Stimulated activated CD8-positive, alpha-beta memory T cell treated with anti-CD3 and anti-CD28 coated beads, Interleukin-2, amount 100 ng/mL, for 1 hour (primary cell): ENCODE results near the gene TMUB1.

ENCODE experiments used
- DNase-seq, 2 donors: peaks; one replicate each; pipeline ENCODE4 v3.0.0-alpha.2; 2020; ENCODE audit warnings: low read depth in 2 of 2

TMUB1 gene

DNA sequence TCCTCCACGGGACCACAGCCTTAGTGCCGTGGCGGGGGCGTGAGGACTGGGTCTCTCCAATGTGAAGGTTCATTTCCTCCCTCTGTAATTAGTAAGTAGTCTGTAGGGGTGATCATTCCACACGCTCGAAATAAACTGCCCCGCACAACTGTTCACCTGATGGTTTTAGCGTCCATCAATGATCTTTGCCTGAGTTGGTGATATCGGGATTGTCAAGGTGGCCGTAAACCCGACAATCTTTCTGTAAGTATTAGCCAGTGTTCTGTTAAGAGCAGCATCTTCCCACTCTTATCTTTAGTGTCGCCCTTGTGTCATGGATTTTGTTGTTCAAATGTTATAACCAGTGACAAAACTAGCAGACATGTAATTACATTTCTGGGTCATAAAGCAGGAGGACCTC is 20.7 kb upstream of the TMUB1 start:
- DNase-seq: no peak

DNA sequence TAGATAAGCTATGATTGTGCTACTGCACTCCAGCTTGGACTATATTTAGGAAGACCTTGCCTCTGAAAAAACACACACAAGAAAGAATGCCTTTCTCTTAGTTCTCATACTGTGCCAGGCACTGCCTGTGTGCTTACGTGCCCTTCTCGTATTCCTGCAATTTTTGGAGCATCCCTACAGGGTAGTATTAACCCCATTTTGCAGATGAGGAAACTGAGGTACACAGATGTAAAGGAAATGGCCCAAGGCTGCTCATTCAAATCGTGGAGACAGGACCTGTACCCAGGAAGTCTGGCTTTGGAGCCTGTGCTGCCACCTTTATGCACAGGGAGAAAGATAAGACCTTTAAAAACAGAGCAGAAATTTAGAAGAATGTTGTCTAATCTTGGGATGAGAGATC is 19.7 kb upstream of the TMUB1 start:
- no peak for DNase-seq

DNA sequence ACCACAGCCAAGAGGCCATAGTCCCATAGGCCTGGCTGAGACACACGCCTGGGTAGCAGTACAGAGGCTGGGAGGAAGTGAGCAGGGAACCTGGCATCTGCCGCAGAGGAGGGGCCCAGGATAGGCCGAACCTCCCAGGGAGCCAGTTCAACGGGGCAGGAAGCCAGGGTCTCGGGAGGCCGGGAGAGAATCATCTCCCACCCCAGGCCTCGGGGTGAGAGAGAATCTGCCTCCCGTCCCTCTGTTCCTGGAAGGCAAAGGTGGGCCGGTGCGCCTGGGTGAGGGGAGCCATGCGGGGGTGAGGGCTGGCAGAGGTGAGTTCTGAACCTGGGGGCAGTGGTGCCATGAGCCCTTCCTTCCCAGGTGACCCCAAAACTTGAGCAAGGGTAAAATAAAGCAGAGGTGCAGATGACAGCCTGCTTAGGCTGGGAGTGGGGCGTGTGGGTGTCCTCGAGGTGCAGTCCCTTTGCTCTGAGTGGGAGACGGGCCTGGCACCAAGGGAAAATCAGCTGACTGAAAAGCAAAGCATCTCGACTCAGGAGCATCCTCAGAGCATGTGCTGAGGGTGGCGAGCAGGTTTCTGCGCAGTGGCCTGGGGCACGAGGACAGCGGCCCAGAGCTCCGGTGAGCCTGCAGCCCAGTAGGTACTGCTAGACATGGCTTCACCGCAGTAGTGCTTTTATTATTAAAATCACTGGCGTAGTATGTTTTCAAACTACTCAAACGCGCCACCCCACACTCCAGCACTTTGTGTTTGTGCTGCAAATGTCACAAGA is 18.5 kb upstream of the TMUB1 start:
- no peak for DNase-seq

DNA sequence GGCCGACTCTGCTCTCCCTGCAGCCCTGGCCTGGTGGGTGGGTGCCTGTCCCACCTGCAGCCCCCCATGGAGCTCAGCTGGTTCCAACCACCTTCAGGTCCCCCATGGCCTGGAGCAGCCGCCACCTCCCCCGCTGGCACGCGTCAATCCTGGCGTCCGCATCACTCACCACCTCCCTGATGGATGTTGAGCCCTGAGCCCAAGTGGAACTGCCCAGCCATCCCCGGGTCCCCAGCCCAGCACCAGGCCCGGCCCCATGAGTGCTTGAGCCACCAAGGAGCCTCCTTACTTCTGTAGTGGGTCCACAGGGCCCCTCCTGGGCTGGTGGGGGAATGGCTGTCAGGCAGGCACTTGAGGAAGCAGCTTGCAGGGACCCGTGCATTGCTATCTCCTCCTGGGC is 17.6 kb upstream of the TMUB1 start:
- DNase-seq: no peak

DNA sequence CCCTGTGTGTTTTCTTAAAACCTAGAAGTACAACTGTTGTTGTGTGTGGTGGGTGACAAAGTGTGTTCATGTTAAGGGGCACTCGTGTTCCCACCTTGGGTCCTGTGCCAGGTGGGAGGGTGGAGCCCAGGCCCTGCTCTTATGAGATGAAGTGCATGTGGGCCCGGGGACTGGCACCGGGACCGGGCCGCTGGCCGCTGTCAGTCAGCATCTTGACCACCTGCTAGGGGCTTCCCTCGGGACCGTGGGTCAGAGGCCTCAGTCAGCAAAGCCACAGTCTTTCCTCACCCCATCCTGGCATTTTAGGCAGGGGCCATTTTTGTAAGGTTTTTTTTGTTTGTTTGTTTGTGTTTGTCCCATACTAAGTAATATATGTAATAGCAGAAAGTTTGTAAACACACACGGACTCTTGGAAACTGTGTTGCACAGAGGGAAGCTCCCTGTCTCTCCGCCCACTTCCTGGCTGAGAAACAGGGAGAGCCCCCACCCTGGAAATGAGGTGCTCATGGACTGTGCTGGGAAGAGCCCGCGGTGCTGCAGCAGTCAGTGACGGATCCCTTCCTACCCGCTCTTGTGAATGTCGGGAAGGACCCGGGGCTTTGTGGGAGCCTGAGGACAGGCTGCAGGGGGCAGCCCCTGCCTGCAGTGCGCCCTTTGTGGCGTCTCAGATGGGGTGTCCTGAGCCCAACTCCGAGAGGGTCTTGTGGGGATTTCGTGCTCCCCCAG is 16.4 kb upstream of the TMUB1 start:
- no peak for DNase-seq

DNA sequence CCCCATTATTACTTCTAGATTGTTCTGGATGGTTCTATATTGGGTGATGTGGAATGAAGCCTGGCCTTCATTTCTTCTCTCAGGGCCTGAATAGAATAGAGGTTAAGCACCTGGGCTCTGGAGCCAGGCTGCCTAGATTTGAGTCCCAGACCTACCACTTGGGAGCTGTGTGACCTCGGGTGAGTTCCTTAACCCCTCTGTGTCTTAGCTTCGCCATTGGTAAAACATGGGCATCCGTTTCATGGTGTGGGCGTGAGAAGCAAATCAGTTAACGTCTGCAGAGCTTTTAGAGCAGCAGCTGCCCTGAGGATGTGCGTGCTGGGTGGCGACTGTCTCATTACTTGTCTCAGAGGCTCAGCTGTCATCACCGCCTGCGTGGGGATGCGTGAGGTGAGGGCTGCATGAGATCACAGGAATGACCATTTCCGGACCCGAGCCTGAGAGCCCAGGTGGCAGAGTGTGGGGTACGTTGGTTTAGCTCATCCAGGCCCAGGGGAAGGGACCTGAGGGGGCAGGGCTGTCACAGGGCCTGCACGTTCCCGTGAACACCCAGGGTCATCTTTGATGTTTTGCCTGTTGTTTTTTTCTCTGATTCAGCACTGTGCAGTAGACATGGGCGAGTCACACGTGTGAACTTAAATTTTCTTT is 12.7 kb upstream of the TMUB1 start:
- no peak for DNase-seq

DNA sequence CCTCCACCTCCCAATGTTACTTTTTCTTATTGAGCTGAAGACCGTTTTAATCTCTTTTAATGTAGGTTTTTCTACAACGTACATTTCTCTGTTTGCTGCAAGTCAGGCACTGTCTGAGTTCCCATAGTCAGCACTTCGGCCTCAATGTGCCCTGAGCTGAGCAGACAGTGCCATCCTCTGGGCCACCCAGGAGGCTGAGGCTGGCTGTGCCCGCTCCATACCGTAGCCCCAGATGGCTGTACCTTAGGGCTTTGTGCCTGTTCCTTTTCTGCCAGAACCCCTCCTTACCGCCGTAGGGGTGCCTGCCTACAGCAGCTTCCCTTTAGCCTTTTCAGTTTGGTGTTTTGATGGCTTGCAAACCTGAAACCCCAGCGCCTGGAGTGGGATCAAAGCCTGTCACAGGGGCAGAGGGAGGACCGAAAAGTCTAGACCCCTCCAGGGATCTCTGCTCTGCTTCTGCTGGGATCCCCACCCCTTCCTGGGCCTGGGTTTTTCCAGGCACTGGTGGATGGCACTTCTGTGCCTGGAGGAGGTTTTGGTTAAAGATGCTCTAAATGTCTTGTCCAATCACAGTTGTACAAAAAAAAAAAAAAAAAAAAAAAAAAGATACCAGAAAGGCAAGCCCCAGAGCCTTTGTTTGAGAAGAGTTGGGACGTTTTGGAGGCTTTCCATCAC is 12.0 kb upstream of the TMUB1 start:
- DNase-seq: no peak

DNA sequence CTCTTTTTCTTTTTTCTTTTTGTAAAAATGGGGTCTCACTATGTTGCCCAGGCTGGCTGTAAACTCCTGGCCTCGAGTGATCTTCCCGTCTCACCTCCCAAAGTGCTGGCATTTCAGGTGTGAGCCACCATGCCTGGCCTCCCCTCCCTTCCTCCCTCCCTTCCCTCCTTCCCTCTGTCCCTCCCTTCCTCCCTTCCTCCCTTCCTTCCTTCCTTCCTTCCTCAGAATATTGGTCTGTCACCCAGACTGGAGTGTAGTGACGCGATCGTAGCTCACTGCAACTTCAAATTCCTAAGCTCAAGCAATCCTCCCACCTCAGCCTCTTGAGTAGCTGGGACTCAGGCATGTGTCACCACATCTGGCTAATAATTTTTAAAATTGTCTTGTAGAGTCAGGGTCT is 11.4 kb upstream of the TMUB1 start:
- DNase-seq: no peak

DNA sequence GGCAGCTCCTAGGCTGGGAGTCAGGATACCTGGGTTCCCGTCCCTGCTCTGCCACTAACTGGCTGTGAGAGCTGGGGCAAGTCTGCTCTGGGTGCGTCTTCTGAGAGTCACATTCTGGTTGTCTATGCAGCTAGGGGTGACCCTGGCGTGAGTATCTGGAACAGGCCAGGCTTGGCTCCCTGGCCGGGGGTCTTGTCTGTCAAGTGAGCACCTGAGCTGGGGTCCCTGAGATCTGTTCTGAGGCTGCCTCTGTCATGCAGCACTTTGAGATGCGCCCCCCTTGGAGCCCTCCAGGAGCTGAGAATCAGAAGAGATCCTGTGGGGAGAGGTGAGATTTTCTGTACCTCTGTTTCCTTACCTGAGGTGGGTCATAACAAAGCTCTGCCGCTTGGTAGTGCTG is 10.5 kb upstream of the TMUB1 start:
- DNase-seq: no peak

DNA sequence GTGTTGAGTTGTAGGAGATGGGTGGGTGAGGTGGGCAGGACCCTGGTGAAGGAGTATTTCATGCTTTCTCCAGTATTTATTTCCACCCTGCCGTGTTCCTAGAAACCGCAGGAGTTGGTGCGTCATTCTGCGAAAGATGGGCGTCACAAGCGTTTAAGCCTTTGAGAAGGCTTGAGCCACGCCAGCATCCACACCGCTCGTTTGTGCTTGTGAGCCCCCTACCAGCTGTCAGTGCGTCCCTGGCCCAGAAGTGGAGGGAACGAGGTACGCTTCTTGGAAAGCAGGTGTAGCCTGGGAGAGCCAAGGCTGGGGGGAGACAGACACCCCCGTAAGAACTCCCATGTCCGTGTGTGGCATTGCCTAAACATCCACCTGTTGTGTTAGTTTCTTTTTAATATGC is 8.7 kb upstream of the TMUB1 start:
- no peak for DNase-seq

DNA sequence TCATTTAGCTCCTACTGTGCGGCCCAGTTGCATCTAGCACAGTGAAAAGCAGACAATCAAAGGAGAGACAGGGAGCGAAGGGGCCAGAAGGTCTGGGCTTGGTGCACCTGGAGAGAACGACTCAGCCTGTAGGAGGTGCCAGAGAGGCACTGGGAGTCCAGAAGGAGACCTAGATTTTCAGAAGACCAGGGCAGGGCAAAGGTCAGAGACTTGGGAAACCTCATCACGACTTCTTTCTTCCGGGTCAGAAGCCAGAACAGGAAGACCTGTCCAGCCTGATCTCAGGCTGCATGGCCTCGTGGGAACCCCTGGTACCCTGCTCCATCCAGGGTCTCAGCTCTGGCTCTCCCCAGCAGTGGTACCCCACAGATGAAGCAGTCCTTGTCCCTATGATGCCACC is 8.1 kb upstream of the TMUB1 start:
- DNase-seq: no peak

DNA sequence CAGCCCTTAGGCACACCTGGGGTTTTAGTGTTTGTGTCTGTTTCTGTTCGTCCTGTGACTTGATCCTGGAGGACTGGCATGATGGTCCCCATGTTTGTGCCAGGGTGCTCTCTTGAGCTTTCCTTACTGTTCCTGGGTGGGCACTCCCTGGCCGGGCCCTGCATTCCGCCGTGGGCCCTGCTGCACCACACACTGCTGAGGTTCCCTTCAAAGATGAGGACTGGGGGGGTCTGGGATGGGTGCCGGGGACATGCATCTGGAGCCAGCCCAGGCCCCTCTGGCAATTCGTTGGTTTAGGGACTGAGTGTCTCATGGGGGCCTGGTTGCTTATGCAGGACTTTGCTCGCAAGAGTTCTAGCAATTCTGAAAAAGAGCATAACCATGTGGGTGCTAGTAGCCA is 7.7 kb upstream of the TMUB1 start:
- no peak for DNase-seq

DNA sequence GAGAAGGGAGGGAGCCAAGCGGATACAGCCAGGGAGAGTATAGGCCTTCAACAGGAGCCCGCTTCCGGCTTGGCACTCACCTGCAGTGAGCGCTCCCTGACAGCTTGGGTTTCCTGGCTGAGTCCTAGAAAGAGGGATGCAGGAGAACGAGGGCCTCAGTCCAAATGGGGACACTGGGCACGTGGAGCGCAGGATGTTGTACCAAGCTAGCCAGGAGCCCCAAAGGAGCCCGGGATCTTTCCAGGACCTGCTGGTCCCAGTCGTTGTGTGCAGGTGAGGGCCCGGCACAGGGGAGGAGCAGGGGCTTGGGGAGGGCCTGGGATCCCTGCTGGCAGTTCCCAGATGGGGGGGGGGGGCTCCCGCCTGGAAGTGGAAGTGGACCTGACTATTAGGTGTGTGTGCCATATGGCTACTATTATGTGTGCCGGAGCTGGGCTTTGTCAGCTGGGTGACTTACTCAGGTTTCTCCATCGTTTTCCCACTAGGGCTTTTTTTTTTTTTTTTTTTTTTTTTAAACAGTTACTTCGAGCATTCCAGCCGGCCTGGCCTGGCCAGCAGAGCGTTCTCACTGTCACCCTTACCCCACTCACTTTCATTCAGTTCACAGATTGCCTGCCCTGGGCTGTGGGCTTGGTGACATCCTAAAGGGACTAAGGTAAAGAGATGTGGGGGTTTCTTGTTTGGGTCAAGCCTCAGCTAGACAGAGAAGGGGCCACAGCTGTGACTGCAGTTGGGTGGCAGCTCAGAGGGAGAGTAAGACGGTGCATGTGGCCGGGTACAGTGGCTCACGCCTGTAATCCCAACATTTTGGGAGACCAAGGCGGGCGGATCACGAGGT is 6.8 kb upstream of the TMUB1 start:
- no peak for DNase-seq

DNA sequence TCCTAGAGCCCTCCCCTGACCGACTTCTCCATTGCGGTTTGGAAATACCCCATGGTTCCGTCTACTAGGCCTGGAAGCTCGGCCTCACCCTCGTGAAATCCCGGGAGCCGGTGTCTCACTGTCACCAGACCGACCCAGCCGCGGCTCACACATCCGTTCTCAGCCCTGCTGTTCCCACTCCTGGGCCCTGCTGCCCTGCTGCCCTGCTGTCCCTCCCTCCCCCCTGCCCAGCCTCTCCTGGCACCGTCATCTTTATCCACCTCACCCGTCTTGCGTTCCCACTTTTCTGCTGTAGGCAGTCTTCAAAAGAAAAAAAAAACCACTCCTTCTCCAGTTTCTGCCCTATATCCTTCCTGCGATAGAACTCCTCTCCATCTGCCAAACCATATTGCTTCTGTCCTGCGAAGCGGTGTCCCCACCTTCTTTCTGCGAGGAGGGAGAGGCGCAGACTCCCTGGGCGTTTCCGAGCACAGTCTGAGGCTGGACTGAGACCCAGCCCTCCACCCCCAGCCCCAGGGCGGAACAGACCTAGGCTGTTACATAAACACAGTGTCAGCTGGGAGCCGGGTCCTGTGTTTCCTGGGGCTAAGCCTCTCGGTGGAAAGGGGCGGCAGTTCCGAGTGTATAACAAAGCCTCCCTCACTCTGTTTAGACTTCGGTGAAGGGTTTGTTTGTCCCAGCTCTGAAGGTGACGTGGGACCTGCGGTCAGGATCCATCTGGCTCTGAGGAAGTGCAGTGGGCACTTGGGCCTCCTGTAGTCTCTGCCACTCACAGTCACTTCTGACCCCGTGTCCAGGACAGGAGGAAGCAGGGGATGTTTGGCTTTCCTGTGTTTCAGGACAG is 5.8 kb upstream of the TMUB1 start:
- DNase-seq: no peak

DNA sequence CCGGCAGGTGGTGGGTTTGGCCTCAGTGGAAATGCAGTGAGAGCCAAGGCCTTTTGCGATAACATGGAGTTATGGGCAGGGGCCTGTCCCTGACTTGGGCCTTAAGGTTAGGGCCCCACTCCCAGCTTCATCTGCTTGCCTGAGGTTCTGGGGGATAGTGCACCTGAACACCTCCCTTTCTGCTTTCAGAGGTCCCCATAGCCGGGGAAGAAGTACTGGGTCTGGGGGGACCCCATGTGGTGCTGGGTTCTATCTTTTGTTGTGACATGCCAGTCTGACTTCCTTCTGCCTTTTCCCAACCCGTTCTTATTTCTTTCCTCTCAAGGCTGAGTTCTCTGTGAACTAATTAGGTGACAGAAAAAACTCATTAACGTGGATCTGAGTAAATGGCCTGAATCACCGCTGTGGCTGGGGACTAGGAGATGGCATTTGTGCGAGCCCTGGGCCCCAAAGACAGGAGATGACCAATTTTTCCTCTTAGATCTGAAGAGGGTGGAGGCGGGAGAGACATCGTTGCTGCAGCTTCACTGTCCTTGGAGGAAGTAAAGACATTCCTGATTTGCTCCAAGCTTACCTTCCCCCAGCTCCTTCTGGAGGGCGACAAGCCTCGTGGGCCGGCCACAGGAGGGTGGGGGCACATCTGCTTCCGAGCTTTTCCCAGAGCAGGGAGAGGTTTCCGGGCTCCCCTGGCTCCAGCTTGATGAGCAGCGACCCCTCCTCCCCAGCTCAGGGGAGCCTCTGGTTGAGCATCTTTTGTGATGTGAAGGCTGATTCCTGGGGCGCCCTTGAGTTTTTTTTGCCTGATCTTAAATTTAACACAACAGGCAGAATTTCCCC is 4.9 kb upstream of the TMUB1 start:
- no peak for DNase-seq

DNA sequence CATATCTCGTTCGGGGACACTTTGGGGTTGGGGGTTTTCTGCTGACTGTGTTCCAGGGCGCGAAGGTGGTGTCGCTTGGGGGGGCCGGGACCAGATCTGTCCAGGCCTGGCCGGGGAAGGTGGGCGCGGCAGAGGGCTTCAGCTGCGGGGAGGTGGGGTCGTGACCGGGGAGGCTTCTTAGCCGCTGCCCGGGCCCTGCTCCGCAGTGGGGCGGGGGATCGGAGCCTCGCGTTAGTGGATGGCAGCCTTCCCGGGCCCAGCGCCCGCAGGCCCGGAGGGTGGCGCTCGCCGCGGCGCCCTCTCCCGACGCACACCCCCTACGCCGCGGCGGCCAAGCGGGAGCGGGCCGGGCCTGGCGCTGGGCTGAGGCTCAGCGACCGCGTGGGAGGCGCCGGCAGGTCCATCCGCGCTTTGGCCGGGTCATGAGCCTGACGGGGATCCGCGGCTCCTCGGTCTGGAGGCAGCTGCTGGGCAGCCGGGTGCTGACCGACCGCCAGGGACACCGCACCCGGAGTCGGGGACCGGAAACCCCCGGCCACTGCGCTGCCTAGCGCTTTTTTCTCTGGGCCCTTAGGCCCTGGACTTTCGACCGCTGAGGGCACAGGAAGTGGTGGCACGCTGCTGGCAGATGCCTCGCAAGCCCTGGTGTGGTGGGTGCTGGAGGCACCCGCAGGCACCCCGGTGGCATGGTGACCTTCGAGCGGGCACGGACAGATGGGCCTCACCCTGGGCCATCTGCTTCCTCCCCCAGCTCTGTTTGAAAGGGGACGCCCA is 4.1 kb upstream of the TMUB1 start:
- no peak for DNase-seq

DNA sequence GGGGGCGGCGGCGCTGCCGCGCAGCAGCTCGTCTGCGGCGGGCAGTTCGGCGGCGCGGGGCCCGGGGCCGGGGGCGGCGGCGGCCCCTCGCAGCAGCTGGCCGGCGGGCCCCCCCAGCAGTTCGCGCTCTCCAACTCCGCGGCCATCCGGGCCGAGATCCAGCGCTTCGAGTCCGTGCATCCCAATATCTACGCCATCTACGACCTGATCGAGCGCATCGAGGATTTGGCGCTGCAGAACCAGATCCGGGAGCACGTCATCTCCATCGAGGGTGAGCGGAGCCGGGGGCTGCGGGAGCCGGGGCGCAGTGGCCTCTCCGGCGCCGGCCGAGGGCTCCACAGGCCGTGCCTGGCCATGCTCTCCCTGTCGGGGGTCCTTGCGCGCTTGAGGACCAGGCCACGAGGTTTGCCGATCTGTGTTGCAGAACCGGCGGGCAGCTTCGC is 3.5 kb upstream of the TMUB1 start:
- no peak for DNase-seq

DNA sequence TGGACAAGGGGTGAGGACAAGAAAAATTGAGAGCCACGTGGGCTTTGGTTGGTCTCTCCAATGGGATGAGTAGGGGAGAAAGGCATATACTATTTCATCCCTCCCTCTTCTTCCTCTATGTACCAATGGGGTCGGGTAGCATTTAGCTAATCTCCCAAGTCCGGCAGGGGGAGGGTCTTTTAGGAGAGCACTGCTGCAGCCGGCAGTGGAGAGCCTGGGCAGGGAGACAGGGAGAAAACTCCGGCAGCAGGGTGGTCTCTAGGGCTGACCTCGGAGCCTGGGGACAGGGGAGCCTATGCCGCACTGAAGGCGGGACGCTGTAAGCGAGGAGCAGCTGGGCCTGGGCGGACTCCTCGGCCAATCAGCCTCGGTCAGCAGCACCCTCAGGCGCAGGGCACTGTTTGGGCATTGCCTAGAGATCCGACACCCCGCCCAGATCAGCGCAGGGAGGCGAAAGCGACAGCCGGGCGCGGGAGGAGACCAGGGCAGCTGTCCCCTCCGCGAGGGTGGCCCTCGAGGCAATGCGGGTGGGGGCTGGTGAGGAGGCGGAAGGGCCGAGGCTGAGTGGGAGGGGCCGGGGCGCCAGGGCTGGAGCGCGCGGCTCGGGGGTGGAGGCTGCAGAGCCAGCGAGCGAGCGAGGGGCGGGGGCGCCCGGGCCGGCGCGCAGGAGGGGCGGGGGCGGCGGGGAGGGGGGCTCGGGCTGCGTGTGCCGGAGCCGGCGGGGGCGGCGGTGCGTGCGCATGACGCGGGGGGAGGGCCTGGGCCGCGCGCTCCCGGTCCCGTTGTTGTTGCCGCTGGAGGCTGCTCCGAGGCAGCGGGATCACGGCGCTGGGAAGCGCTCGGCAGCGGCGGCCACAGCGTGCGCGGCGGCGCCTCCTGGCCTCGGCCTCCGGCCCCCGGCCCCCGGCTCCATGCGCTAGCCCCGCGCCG is 2.7 kb upstream of the TMUB1 start, which contains the start of gene AGAP3:
AGAP3 (plus strand) TSS at position 785 of the 930 bp plus-strand sequence. CDS start 267 bp downstream, outside the sequence.
- peak in 1 of 2 donors; percentile 21 for DNase-seq
